Heart left ventricle (tissue), 16 donors: ENCODE measurements around the gene C21orf91. TPM values are rescaled to one million over a fixed set of nuclear protein-coding genes. Genes with fewer than 3 reads are reported as not detected.
A peak's percentile ranks its signal among the peaks of the same experiment; 100 is the strongest.

Experiments
- ATAC-seq, 4 donors: fragments of 200-7000 bp; cut with Tn5 transposase; one replicate each; pipeline ENCODE4 v1.9.1; 2020 to 2022; ENCODE audit warnings: moderate library complexity in 4 of 4, mild to moderate bottlenecking in 3 of 4, moderate number of reproducible peaks in 1 of 4
- DNase-seq, 5 donors: peaks; one replicate each; pipeline ENCODE4 v3.0.0-alpha.2; 2020
- H3K27ac ChIP-seq, 12 donors: fragments of 200-600 bp; sonication (generic) in 4 of 12; one replicate each; pipeline versions ENCODE4 v1.5.0 to v1.8.0; 2016 to 2022; ENCODE audit warnings: mild to moderate bottlenecking in 2 of 12
- H3K27me3 ChIP-seq, 9 donors: fragments of 200-600 bp; sonication (generic) in 2 of 9; one replicate each; pipeline versions ENCODE4 v1.5.1 to v1.8.0; 2016 to 2022; ENCODE audit warnings: mild to moderate bottlenecking in 3 of 9
- H3K36me3 ChIP-seq, 9 donors: fragments of 200-600 bp; sonication (generic) in 2 of 9; one replicate each; pipeline versions ENCODE4 v1.5.0 to v1.8.0; 2018 to 2022; ENCODE audit warnings: mild to moderate bottlenecking in 2 of 9
- H3K4me1 ChIP-seq, 12 donors: fragments of 200-600 bp; sonication (generic) in 4 of 12; one replicate each; pipeline versions ENCODE4 v1.5.0 to v1.8.0; 2016 to 2022; ENCODE audit warnings: mild to moderate bottlenecking in 3 of 12
- H3K4me3 ChIP-seq, 12 donors: fragments of 200-600 bp; sonication (generic) in 4 of 12; one replicate each; pipeline versions ENCODE4 v1.5.0 to v1.8.0; 2017 to 2022; ENCODE audit warnings: mild to moderate bottlenecking in 9 of 12, moderate library complexity in 4 of 12
- H3K9me3 ChIP-seq, 12 donors: fragments of 200-600 bp; sonication (generic) in 4 of 12; one replicate each; pipeline versions ENCODE4 v1.5.0 to v1.8.0; 2016 to 2022; ENCODE audit warnings: mild to moderate bottlenecking in 1 of 12
- CTCF ChIP-seq, 12 donors: fragments of 200-600 bp; sonication (generic) in 4 of 12; IDR thresholded peaks; one replicate each; pipeline versions ENCODE4 v1.5.0 to v1.8.0; 2018 to 2022; ENCODE audit warnings: antibody characterized with exemption in 12 of 12, mild to moderate bottlenecking in 5 of 12
- POLR2A ChIP-seq, 2 donors: fragments of 450-650 bp; IDR thresholded peaks; one replicate each; pipeline ENCODE4 v1.6.1; 2017; ENCODE audit warnings: antibody characterized with exemption in 2 of 2, mild to moderate bottlenecking in 2 of 2, moderate library complexity in 2 of 2
- WGBS, 4 donors: extraction: QIAGEN DNeasy Blood & Tissue Kit in 2 of 4; methylation state at CpG; one replicate each; pipeline versions ENCODE4 v1.1.5 to v1.1.7; 2013 to 2018; 5-methylcytosine and 5-hydroxymethylcytosine counted together
- intact Hi-C, 10 donors: fragments of 100-400 bp; cut with DNase I; formaldehyde crosslinking; loops; one replicate each; pipeline versions ENCODE4 v1.11.1 to v1.14.2; 2022
- long read RNA-seq, 3 donors: library from polyadenylated mRNA; unstranded; transcript quantifications; one replicate each; pipeline ENCODE4 v2.0.0, GENCODE V29; 2020 to 2021
- polyA plus RNA-seq, 2 donors: library from polyadenylated mRNA; stranded (reverse); fragments of 200-250 nt; gene quantifications; one replicate each; pipeline ENCODE4 v1.2.3, GENCODE V29; 2013
- total RNA-seq, 9 donors: library from RNA; depleted of rRNA in 2 of 9; stranded (reverse); fragments of >200 nt in 2 of 9; fragmentation: NEBNext Ultra II Directional in 3 of 9; extraction: Animal tissue kit (Norgen Biotek cat#: 25700) in 3 of 9; gene quantifications; one replicate each; pipeline versions ENCODE4 v1.1.0 to v1.2.4, GENCODE V29; 2016 to 2023
- donor health status: ischemic (EF 13 %, LVEDD 7.1; RV severe dilation, severe dysfunction).
- donor health status: healthy with polysubstance abuse.
- donor health status: DM: no; HTN: yes; CAD: no.
- donor health status: DM: no; HTN: no; CAD: no.
- donor health status: ischemic (EF 25% LVEDD 6.9; RV normal size, moderate dysfunction).
- donor health status: ischemic (EF 25% LVEDD 5.7; RV mildly dilated, moderate dysfunction).
- donor health status: healthy.
- donor health status: DM: yes; HTN: yes; CAD: no.
- donor health status: ischemic (EF 35%, LVEDD 5.7; RV mildly dilated, moderate dysfunction).
- donor health status: nonischemic (EF 11% LVEDD 7.7; RV severe dilation, severe dysfunction).
- donor health status: DM: yes; HTN: yes; CAD: no.
- donor health status: PGD.
- donor health status: ischemic (EF 29% LVEDD 5.4; RV normal size, mild dysfunction).
- donor health status: nonischemic (EF 23%, LVEDD 6.1; RV moderate dilation, normal function).

Gene C21orf91
- total RNA-seq (10 to 100 TPM in 5 of 9 donors, 1 to 10 TPM in 4; 5.1 to 21.2 (median 14.4) TPM), polyA plus RNA-seq (1 to 10 TPM; 2.2 to 4.5 TPM)
- long read RNA-seq, donor 1, full-length matches to known transcripts, result 2 of 4 reads
- long read RNA-seq, donor 1, partial matches to known transcripts, result 0 of 4 reads
- long read RNA-seq, donor 1, other reads (novel, unspliced or antisense), result 2 of 4 reads
- long read RNA-seq, donor 2, full-length matches to known transcripts, result 10 of 12 reads
- long read RNA-seq, donor 2, partial matches to known transcripts, result 2 of 12 reads
- long read RNA-seq, donor 2, other reads (novel, unspliced or antisense), result 0 of 12 reads
- long read RNA-seq, donor 3, full-length matches to known transcripts, result 9 of 15 reads
- long read RNA-seq, donor 3, partial matches to known transcripts, result 4 of 15 reads
- long read RNA-seq, donor 3, other reads (novel, unspliced or antisense), result 2 of 15 reads

DNA sequence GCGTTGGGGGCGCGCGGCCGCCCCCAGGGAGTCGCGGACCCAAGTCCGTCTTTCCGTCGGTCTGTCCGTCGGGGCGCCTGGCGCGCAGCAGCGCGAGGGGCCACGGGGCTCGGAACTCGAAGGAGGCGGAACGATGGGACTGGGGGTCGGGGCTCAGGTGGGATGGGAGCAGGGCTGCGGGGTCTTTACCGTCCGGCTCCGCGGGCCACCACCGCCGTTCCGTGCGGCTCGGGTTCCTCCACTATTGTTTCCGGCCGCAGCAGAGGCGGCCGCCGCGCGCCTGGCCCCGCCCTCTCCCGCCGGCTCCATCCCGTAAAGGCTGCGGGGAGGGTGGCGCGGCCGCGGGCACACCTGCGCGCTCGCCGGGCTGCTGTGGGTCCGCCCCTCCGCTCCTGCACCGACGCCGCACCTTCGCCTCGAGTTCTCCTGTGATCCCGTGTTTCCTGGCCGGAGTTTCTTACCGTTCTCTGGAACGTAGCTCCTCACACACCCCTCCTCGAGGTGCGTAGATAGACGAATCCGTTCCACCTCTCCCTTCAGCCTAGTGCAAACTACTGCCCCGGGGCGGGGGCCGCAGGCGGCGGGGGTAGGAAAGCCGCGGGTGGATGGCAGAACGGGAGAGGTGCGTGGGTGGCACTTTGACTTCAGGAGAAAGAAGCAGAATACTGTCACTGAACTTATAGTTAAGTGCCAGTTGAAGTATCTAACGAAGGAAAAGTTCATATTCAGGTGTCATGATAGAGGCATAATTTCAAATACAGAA, at the start of gene C21orf91:
Gene C21orf91 (minus strand): TSS at position 243 of the 763 bp plus-strand sequence. CDS start 1,038 bp downstream, outside the sequence.
- peak; percentile 97 to 99 (median 98) for ATAC-seq
- DNase-seq, result peak; percentile 91 to 95 (median 94)
- 0 to 1% (median 1%) methylated on average over 69 to 78 of the region's 78 CpGs for WGBS, 4 donors
- Histone ChIP-seq H3K4me3 (peak within 1 kb of the TSS; percentile 76 to 99 (median 94)), H3K27me3 (no peaks in the 10 kb centered on the region), H3K27ac (peak within 1 kb of the TSS; percentile 85 to 96 (median 90)), H3K36me3 (peaks cover 0 to 25% (median 8%) of the 10 kb centered on the region in 9 donors), H3K4me1 (peaks cover 0 to 45% (median 20%) of the 10 kb centered on the region in 12 donors), H3K9me3 (no peaks in the 10 kb centered on the region)
- intact Hi-C loops, result loop anchor here in 6 of 10 donors (2.0 to 10.0 kb wide), 8 partner anchors 24 to 206 kb away; partner anchors contain the start of gene BTG3 (in 2 of the 6)
- TF ChIP-seq POLR2A (IDR thresholded peaks at IDR 0.05), result peak; percentile 62 to 93
- TF ChIP-seq CTCF (IDR thresholded peaks at IDR 0.05), result no peak

GRCh38 chr21:17866590-17866989, 47.4 kb upstream of the C21orf91 start:
- Histone ChIP-seq H3K27me3 (no peaks in the 10 kb centered on the region), H3K27ac (no peak overlapping the region), H3K9me3 (peaks cover 0 to 10% (median 0%) of the 10 kb centered on the region in 12 donors), H3K36me3 (no peaks in the 10 kb centered on the region), H3K4me1 (peaks cover 0 to 6% (median 0%) of the 10 kb centered on the region in 12 donors), H3K4me3 (no peak overlapping the region)
- no peak for TF ChIP-seq POLR2A (IDR thresholded peaks at IDR 0.05)
- no peak for TF ChIP-seq CTCF (IDR thresholded peaks at IDR 0.05)
- intact Hi-C loops, result no loop called here
- no peak for ATAC-seq
- no peak for DNase-seq
- WGBS, 4 donors, result 74 to 93% (median 81%) methylated on average over 2 of the region's 2 CpGs

- Histone ChIP-seq H3K9me3 (no peaks in the 10 kb centered on the region), H3K27ac (no peak overlapping the region), H3K36me3 (no peaks in the 10 kb centered on the region), H3K4me3 (no peak overlapping the region), H3K4me1 (no peaks in the 10 kb centered on the region), H3K27me3 (no peaks in the 10 kb centered on the region)
- WGBS, 4 donors, result 85 to 94% (median 87%) methylated on average over 1 of the region's 1 CpG
- DNase-seq (no peak), ATAC-seq (no peak)
- intact Hi-C loops, result no loop called here
- TF ChIP-seq CTCF (IDR thresholded peaks at IDR 0.05), result no peak
- no peak for TF ChIP-seq POLR2A (IDR thresholded peaks at IDR 0.05)
Measured at GRCh38 chr21:17859661-17860060, 40.5 kb upstream of the C21orf91 start.

- no peak for DNase-seq
- Histone ChIP-seq H3K4me1 (no peaks in the 10 kb centered on the region), H3K27me3 (no peaks in the 10 kb centered on the region), H3K4me3 (no peak overlapping the region), H3K36me3 (no peaks in the 10 kb centered on the region), H3K9me3 (no peaks in the 10 kb centered on the region), H3K27ac (no peak overlapping the region)
- TF ChIP-seq POLR2A (IDR thresholded peaks at IDR 0.05), result no peak
- TF ChIP-seq CTCF (IDR thresholded peaks at IDR 0.05), result no peak
- intact Hi-C loops, result no loop called here
- no peak for ATAC-seq
- 76 to 89% (median 87%) methylated on average over 2 of the region's 2 CpGs for WGBS, 4 donors
Measured at GRCh38 chr21:17858747-17859146, 39.6 kb upstream of the C21orf91 start.
